CD14-positive monocyte (primary cell): ENCODE results near the gene MACROD2. TPM values are rescaled to one million over a fixed set of nuclear protein-coding genes. Genes with fewer than 3 reads are reported as not detected.

ENCODE experiments used
- DNase-seq, 3 donors: peaks; one replicate each; pipeline ENCODE4 v3.0.0-alpha.2; 2011 to 2022
- H2AFZ ChIP-seq: 2 replicates; pipeline ENCODE4 v1.6.0; 2012; ENCODE audit warnings: mild to moderate bottlenecking, low read depth, low read length, inconsistent platforms; ENCODE audit not compliant: insufficient read depth, poor library complexity, severe bottlenecking
- H3K27ac ChIP-seq, 2 donors: 1 replicate in 1 of 2; 2 replicates in 1 of 2; pipeline ENCODE4 v1.5.1; 2012 to 2013; ENCODE audit warnings: low read length in 2 of 2, control low read depth in 1 of 2, inconsistent platforms in 1 of 2, low read depth in 1 of 2, mild to moderate bottlenecking in 1 of 2
- H3K27me3 ChIP-seq, 2 donors: one replicate each; pipeline versions ENCODE4 v1.6.0 to v1.6.1; 2011 to 2013; ENCODE audit warnings: low read length in 2 of 2; ENCODE audit not compliant: control insufficient read depth in 2 of 2, insufficient read depth in 2 of 2
- H3K36me3 ChIP-seq, 2 donors: replicated peaks in 1 of 2; 1 replicate in 1 of 2; 2 replicates in 1 of 2; pipeline versions ENCODE4 v1.5.1 to v1.6.1; 2012 to 2013; ENCODE audit warnings: low read length in 2 of 2, control low read depth in 1 of 2, inconsistent platforms in 1 of 2, mild to moderate bottlenecking in 1 of 2; ENCODE audit not compliant: insufficient read depth in 2 of 2, control insufficient read depth in 1 of 2
- H3K4me1 ChIP-seq, 2 donors: 1 replicate in 1 of 2; 2 replicates in 1 of 2; pipeline versions ENCODE4 v1.5.1 to v1.6.1; 2012 to 2013; ENCODE audit warnings: low read length in 2 of 2, control low read depth in 1 of 2, inconsistent platforms in 1 of 2, mild to moderate bottlenecking in 1 of 2, moderate library complexity in 1 of 2; ENCODE audit not compliant: insufficient read depth in 2 of 2, control insufficient read depth in 1 of 2
- H3K4me2 ChIP-seq: replicated peaks from 2 replicates; pipeline ENCODE3; 2012; ENCODE audit warnings: low read length, moderate library complexity, mild to moderate bottlenecking; ENCODE audit not compliant: poor library complexity, severe bottlenecking; ENCODE audit errors: extremely low read depth
- H3K4me3 ChIP-seq, 3 experiments: fragments of 200-600 bp in 1 of 3; sonication (generic) in 1 of 3; replicated peaks in 1 of 3; 1 replicate in 2 of 3; 2 replicates in 1 of 3; pipeline ENCODE4 v1.5.1; 2011 to 2013; ENCODE audit warnings: low read length in 3 of 3, mild to moderate bottlenecking in 3 of 3, control low read depth in 2 of 3, low read depth in 2 of 3, inconsistent platforms in 1 of 3, moderate library complexity in 1 of 3
- H3K79me2 ChIP-seq: 2 replicates; pipeline ENCODE4 v1.6.0; 2012; ENCODE audit warnings: mild to moderate bottlenecking, control low read depth, inconsistent platforms, low read length, moderate library complexity; ENCODE audit not compliant: insufficient read depth
- H3K9ac ChIP-seq: 2 replicates; pipeline ENCODE4 v1.6.0; 2017; ENCODE audit warnings: low read length, mild to moderate bottlenecking; ENCODE audit not compliant: insufficient read depth, poor library complexity, severe bottlenecking
- H3K9me3 ChIP-seq, 2 donors: replicated peaks in 1 of 2; 1 replicate in 1 of 2; 2 replicates in 1 of 2; pipeline versions ENCODE4 v1.5.1 to v1.6.1; 2012 to 2013; ENCODE audit warnings: low read length in 2 of 2, control low read depth in 1 of 2; ENCODE audit not compliant: control insufficient read depth in 1 of 2, insufficient read depth in 1 of 2
- H4K20me1 ChIP-seq: 2 replicates; pipeline ENCODE4 v1.6.0; 2012; ENCODE audit warnings: mild to moderate bottlenecking, low read length, control low read depth, moderate library complexity; ENCODE audit not compliant: insufficient read depth
- H3K27ac Mint-ChIP-seq, 7 donors: one replicate each; pipeline ENCODE4 v1.8.0; 2020; ENCODE audit warnings: mild to moderate bottlenecking in 7 of 7, mixed read lengths in 7 of 7, moderate library complexity in 6 of 7, inconsistent platforms in 2 of 7
- H3K27me3 Mint-ChIP-seq, 3 donors: one replicate each; pipeline ENCODE4 v1.8.0; 2021 to 2022; ENCODE audit warnings: low read depth in 3 of 3, mild to moderate bottlenecking in 3 of 3, mixed read lengths in 3 of 3, moderate library complexity in 3 of 3, inconsistent platforms in 1 of 3
- H3K36me3 Mint-ChIP-seq, 2 donors: one replicate each; pipeline ENCODE4 v1.8.0; 2020; ENCODE audit warnings: mixed read lengths in 2 of 2, inconsistent platforms in 1 of 2, mild to moderate bottlenecking in 1 of 2
- H3K4me1 Mint-ChIP-seq: one replicate; pipeline ENCODE4 v1.8.0; 2020; ENCODE audit warnings: mild to moderate bottlenecking, mixed read lengths
- H3K4me3 Mint-ChIP-seq, 2 donors: one replicate each; pipeline ENCODE4 v1.8.0; 2020; ENCODE audit warnings: mild to moderate bottlenecking in 2 of 2, mixed read lengths in 2 of 2, moderate library complexity in 1 of 2
- H3K9me3 Mint-ChIP-seq, 7 donors: one replicate each; pipeline ENCODE4 v1.8.0; 2020 to 2022; ENCODE audit warnings: mixed read lengths in 7 of 7, mild to moderate bottlenecking in 6 of 7, moderate library complexity in 6 of 7, inconsistent platforms in 2 of 7
- CTCF ChIP-seq: fragments of 200-600 bp; IDR thresholded peaks from one replicate; pipeline ENCODE4 v1.8.0; 2022; ENCODE audit warnings: antibody characterized with exemption, mild to moderate bottlenecking
- WGBS: methylation state at CpG from one replicate; pipeline ENCODE4 v1.1.5; 2013; ENCODE audit warnings: missing lambda C conversion rate; ENCODE audit not compliant: insufficient coverage; 5-methylcytosine and 5-hydroxymethylcytosine counted together
- intact Hi-C, 2 donors: fragments of 100-400 bp; cut with micrococcal nuclease; formaldehyde crosslinking; loops; one replicate each; pipeline versions ENCODE4 v1.15.0 to v1.15.1; 2023
- polyA plus RNA-seq, 3 donors: library from polyadenylated mRNA; depleted of rRNA in 1 of 3; unstranded in 2 of 3; stranded (reverse) in 1 of 3; fragments of 300-500 nt in 2 of 3; fragments of >200 nt in 1 of 3; fragmentation: Illumina TruSeq in 2 of 3; gene quantifications; 1 replicate in 2 of 3; 2 replicates in 1 of 3; pipeline ENCODE4 v1.2.3, GENCODE V29; 2012 to 2021

Gene MACROD2
- polyA plus RNA-seq, 3 donors = 0.23 TPM; not detected in 2

GRCh38 chr20:15579688-15580087, 1584.4 kb downstream of the MACROD2 start:
- Histone ChIP-seq H4K20me1 (no peaks in the 10 kb centered on the region), H3K79me2 (no peaks in the 10 kb centered on the region), H3K9me3 (no peaks in the 10 kb centered on the region), H3K4me2 (no peak overlapping the region), H3K4me1 (no peaks in the 10 kb centered on the region), H3K9ac (no peak overlapping the region), H3K36me3 (no peaks in the 10 kb centered on the region), H3K27ac (no peak overlapping the region), H2AFZ (no peak overlapping the region), H3K27me3 (no peaks in the 10 kb centered on the region), H3K4me3 (no peak overlapping the region)
- no CpG with 5 or more reads among the region's 2 CpGs for WGBS
- intact Hi-C loops = no loop called here
- H3K4me1 Mint-ChIP-seq = no peaks in the 10 kb centered on the region
- no peak for DNase-seq
- H3K27me3 Mint-ChIP-seq = peaks cover 0 to 2% (median 0%) of the 10 kb centered on the region in 3 donors
- TF ChIP-seq CTCF = no peak
- no peak overlapping the region for H3K4me3 Mint-ChIP-seq
- peaks cover 0 to 14% (median 3%) of the 10 kb centered on the region in 7 donors for H3K9me3 Mint-ChIP-seq
- no peak overlapping the region for H3K27ac Mint-ChIP-seq
- H3K36me3 Mint-ChIP-seq = no peaks in the 10 kb centered on the region

GRCh38 chr20:15582146-15582760, 1586.9 kb downstream of the MACROD2 start:
- no peaks in the 10 kb centered on the region for H3K27me3 ChIP-seq
- no peak for DNase-seq
- no CpG with 5 or more reads among the region's 5 CpGs for WGBS
- H3K36me3 ChIP-seq = no peaks in the 10 kb centered on the region
- no peak overlapping the region for H3K4me2 ChIP-seq
- peaks cover 0 to 7% of the 10 kb centered on the region in 2 donors for H3K9me3 ChIP-seq
- TF ChIP-seq CTCF = no peak
- H3K9ac ChIP-seq = no peak overlapping the region
- intact Hi-C loops = no loop called here
- no peak overlapping the region for H2AFZ ChIP-seq
- Mint-ChIP-seq H3K4me1 (no peaks in the 10 kb centered on the region), H3K27me3 (peaks cover 0 to 2% (median 0%) of the 10 kb centered on the region in 3 donors), H3K4me3 (no peak overlapping the region), H3K27ac (no peak overlapping the region), H3K36me3 (no peaks in the 10 kb centered on the region), H3K9me3 (peaks cover 0 to 14% (median 5%) of the 10 kb centered on the region in 7 donors)
- no peak overlapping the region for H3K27ac ChIP-seq
- no peaks in the 10 kb centered on the region for H4K20me1 ChIP-seq
- H3K4me1 ChIP-seq = no peaks in the 10 kb centered on the region
- no peaks in the 10 kb centered on the region for H3K79me2 ChIP-seq
- no peak overlapping the region for H3K4me3 ChIP-seq
